GM21381 (cell line): ENCODE data around the gene RPL9.
"Not testable (repeated sequence)": the region's sequence is repeated elsewhere in the genome, so short reads cannot be mapped to it uniquely, and the experiment has no call there.

Experiments
- ATAC-seq: cut with Tn5 transposase; IDR thresholded peaks from one replicate; pipeline ENCODE4 v1.9.1; 2021; ENCODE audit warnings: mild to moderate bottlenecking, moderate library complexity; ENCODE audit not compliant: unreplicated experiment

RPL9 gene

DNA sequence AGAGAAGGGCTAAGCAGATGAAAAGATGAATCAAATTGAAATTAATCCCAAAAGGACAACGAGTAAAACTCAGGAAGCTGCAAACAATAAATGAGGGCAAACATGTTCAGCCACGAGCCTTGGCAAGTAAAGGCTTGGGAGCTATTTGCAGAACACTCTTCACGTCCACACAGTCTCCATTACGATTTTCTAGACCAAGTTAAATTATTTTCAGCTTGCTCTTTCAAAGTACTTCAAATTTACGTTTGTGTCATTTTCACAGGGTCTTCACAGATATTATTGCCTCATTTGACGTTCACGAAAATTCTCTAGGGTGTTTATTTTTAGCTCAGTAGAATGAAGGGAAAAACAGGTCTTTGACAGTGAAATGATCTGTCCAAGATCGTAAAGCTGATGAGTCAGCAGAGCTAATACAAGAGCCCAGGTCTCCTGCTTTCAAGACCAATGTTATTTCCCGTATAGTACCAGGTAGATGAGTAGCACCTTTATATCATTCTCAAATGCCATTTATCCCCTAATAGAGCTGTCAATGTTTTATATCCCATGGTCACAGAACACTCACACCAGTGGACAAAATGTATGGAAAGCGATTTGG lies 31.1 kb downstream of the RPL9 start:
- ATAC-seq, result no peak

DNA sequence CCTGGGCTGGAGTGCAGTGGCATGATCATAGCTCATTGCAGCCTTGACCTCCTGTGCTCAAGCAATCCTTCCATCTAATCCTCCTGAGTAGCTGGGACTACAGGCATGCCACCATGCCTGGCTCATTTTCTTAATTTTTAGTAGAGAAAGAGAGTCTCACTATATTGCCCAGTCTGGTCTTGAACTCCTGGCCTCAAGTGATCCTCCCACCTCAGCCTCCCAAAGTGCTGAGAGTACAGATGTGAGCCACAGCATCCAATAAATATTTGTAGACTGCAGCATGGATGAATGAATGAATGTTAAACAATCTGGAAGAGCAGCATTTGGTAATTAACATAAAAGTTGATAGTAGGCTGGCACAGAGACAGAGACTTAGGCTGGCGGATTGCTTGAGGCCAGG lies 32.0 kb downstream of the RPL9 start:
- ATAC-seq, result no peak

DNA sequence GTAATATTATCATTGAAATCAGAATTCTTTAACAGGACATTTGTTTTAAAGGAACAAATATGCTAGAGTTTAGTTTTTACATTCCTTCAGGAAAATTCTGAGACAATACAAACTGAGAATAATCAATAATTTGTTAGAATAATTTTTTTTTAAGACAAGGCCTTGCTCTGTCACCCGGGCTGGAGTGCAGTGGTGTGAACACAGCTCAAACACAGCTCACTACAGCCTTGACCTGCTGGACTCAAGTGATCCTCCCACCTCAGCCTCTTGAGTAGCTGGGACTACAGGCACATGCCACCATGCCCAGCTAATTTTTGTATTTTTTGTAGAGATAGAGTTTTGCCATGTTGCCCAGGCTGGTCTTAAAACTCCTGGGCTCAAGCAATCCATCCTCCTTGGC lies 33.4 kb downstream of the RPL9 start:
- not testable (repeated sequence) for ATAC-seq

DNA sequence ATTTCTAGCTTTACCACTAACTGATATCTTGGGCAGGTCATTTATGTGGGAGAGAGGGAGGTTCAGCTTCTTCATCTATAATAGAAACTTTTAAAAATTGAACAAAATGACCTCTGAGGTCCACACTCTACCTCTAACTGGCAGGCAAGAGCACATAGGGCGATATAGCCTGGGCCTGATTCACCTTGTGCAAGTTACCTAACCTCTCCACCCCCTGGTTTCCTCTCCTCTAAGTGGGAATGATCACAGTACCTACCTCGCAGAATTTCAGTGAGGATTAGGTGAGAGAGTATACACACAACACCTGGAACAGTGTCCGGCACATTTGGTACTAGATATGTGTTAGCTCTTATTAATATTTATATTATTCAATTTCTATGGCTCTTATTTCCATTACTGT lies 36.5 kb downstream of the RPL9 start:
- no peak for ATAC-seq

DNA sequence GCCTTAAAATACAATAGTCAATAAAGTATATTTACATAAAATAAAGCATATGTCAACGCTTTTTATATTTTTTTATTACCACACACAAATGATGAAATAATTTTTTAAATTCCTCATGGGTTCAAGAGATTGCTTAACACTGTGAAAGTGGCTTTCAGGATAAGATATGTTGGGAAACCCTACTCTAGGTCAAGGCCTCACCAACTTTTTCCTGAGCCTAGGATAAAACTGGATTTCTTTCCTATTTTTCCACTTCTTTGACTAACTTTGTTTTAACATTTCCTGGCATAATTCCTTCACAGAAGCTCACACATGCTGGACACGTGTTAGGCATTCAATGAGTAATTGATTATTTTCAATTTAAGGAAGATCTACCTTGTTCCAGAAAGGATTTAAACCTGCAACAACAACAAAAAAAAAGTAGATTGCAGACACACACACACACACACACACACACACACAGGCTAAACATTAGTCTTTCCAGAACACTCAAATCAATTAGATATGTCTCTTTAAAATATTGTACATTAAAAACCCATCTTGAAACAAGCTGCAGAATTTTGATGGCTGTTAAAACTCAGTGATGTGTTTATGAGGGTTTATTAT lies 42.9 kb downstream of the RPL9 start:
- ATAC-seq, result no peak

DNA sequence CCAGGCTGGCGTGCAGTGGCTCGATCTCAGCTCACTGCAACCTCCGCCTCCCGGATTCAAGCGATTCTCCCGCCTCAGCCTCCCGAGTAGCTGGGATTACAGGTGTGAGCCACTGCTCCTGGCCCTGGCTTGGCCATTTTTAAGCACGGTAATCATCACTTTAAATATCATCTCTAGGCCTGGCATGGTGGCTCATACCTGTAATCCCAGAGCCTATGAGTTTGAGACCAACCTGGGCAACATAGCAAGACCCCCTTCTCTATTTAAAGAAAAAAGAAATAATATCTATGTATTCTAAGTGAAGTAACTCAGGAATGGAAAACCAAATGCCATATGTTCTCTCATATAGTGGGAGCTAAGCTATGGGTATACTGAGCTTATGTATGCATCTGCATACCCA lies 47.2 kb downstream of the RPL9 start:
- ATAC-seq, result not testable (repeated sequence)

DNA sequence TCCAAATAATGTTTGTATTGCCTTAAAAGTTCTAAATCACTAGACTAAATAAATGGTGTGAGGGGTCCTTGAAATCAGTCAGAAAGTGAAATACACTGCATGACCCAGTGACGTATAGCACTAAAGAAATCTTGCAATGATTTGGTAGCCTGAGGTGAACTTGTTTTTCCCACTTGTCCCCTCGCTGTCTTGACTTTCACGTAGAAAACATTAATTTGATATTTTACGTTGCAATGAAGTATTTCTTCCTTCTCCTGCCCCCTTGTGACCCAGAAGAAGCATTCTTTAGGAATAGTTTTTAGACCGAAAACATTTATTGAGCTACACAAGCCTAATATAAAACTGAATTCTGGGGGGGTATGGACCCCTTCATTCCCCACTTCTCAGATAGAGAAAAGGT lies 48.3 kb downstream of the RPL9 start:
- ATAC-seq, result no peak

DNA sequence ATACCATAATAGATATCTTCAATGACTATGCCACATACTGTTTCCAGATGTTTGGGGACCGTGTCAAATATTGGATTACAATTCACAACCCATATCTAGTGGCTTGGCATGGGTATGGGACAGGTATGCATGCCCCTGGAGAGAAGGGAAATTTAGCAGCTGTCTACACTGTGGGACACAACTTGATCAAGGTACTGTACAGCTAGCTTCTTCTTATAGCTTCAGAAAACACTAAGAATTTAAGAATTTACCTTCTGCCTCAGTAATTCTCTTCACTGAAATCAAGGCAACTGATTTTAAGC lies 51.2 kb downstream of the RPL9 start:
- no peak for ATAC-seq

DNA sequence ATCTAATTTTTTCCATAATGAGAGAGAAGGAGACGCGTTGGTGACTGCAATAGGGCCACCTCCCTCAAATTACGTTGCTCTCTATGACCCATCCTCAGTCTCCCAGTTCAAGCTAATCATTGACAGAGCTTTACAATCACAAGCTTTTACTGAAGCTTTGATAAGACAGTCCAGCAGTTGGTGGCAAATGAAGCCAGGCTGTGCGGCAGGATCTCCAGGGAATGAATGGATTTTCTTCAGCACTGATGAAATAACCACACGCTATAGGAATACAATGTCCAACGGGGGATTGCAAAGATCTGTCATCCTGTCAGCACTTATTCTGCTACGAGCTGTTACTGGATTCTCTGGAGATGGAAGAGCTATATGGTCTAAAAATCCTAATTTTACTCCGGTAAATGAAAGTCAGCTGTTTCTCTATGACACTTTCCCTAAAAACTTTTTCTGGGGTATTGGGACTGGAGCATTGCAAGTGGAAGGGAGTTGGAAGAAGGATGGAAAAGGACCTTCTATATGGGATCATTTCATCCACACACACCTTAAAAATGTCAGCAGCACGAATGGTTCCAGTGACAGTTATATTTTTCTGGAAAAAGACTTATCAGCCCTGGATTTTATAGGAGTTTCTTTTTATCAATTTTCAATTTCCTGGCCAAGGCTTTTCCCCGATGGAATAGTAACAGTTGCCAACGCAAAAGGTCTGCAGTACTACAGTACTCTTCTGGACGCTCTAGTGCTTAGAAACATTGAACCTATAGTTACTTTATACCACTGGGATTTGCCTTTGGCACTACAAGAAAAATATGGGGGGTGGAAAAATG lies 51.7 kb downstream of the RPL9 start, which contains the start of gene KLB:
TSS of gene KLB (plus strand) at position 168 of the 821 bp plus-strand sequence. CDS start at position 188, 20 bp downstream.
- ATAC-seq, result no peak
